Activated T-cell treated with anti-CD3 and anti-CD28 coated beads, Interleukin-2, amount 50 U/mL, for 4 hours (primary cell): ENCODE results near the gene TEAD4. TPM values are rescaled to one million over a fixed set of nuclear protein-coding genes. Genes with fewer than 3 reads are reported as not detected.

ENCODE experiments used
- ATAC-seq, 2 donors: fragments of 200-7000 bp; cut with Tn5 transposase; one replicate each; pipeline ENCODE4 v1.10.0; 2021
- DNase-seq: peaks from one replicate; pipeline ENCODE4 v3.0.0-alpha.2; 2020
- H3K27me3 Mint-ChIP-seq: one replicate; pipeline ENCODE4 v1.8.0; 2021; ENCODE audit warnings: low read depth, mixed read lengths
- H3K36me3 Mint-ChIP-seq: one replicate; pipeline ENCODE4 v1.8.0; 2022; ENCODE audit warnings: mixed read lengths; ENCODE audit not compliant: insufficient read depth
- H3K4me1 Mint-ChIP-seq: one replicate; pipeline ENCODE4 v1.8.0; 2021; ENCODE audit warnings: low read depth, mixed read lengths
- H3K4me3 Mint-ChIP-seq: one replicate; pipeline ENCODE4 v1.8.0; 2021; ENCODE audit warnings: mild to moderate bottlenecking, moderate library complexity, mixed read lengths
- H3K9me3 Mint-ChIP-seq: one replicate; pipeline ENCODE4 v1.8.0; 2021; ENCODE audit warnings: mixed read lengths
- total RNA-seq, 3 donors: library from RNA; stranded (reverse); gene quantifications; one replicate each; pipeline ENCODE4 v1.2.1, GENCODE V29; 2021

Gene TEAD4
- total RNA-seq, 3 donors from 2014 or later: 2.7 to 4.1 (median 3.7) TPM

DNA sequence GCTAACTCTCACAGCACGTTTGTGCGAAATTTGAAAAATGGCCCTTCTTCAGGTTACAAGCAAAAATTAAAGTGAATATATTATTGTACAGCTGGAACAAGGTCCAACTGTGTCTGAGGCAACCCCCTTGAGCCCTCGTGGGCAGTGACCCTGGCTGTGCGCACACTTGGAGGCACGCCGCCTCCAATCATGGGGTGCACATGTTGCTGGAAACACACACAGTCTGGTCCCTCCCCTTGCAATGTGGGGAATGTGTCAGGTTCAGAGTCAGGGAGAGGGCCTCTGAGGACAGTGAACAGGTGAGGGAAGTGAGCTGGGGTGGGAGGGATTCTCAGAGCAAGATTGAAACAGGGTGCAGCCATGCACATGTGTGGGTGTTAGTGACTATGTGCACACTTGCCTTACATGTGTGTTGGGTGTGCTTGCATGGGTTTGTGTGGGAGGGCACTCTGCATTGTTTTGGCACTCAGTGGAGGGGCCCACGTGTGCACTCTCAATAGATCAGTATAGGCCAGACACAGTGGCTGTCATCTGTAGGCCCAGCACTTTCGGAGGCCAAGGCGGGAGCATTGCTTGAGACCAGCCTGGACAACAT lies 127.6 kb downstream of the TEAD4 start:
- Mint-ChIP-seq H3K9me3 (no peaks in the 10 kb centered on the region), H3K36me3 (no peaks in the 10 kb centered on the region), H3K4me3 (no peak overlapping the region), H3K27me3 (no peaks in the 10 kb centered on the region), H3K4me1 (peaks cover 4% of the 10 kb centered on the region)
- DNase-seq (no peak), ATAC-seq (no peak)

DNA sequence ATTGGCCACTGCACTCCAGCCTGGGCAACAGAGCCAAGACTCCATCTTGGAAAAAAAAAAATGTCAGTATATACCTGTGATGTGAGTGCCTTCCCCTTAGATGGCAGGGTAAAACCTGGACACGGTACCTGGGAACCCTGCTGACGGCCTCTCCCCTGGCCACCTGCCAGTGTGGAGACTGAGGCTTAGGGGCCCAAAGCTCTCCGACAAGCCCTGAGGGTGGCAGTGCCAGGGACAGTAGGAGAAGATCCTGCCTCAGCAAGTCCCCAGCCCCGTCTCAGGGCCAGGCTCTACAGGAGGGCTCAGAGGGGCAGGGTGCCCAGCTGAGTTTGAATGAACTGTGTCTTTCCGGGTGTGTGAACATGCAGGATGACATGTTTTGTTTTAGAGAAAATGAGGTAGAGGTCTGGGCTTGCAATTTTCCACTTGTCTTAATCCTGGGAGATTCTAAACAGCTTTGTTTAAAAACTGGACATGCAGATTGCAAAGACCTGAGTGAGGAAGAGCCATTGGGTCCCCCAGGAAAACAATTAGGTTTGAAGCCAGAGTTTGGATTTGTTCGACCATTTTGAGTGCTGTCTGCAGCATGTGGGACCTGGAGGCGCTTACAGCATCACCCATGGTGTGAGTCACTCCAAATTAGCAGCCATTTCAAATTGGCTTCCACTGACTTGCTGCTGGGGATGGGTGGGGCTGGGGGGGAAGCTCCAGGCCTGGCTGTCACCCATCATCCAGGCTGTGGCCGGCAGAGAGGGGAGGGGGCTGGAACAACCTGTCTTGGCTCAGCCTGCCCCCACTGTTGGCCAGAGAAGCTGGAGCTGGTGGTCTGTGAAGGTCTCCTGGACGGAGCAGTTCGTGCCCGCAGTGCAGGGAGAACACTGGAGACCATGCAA lies 128.8 kb downstream of the TEAD4 start:
- Mint-ChIP-seq H3K9me3 (no peaks in the 10 kb centered on the region), H3K36me3 (no peaks in the 10 kb centered on the region), H3K27me3 (no peaks in the 10 kb centered on the region), H3K4me1 (peaks cover 4% of the 10 kb centered on the region), H3K4me3 (no peak overlapping the region)
- DNase-seq (no peak), ATAC-seq (no peak)

GRCh38 chr12:3089588-3089987 lies 130.4 kb downstream of the TEAD4 start:
- DNase-seq (no peak), ATAC-seq (no peak)
- H3K4me1 Mint-ChIP-seq: no peaks in the 10 kb centered on the region
- H3K36me3 Mint-ChIP-seq: no peaks in the 10 kb centered on the region
- no peaks in the 10 kb centered on the region for H3K27me3 Mint-ChIP-seq
- no peaks in the 10 kb centered on the region for H3K9me3 Mint-ChIP-seq
- H3K4me3 Mint-ChIP-seq: no peak overlapping the region

Other genes with a start within 250 kb of the TEAD4 start
- 100 to 1,000 TPM; 296 to 336 (median 319) TPM for gene FKBP4, start 164.4 kb upstream of the TEAD4 start, total RNA-seq
- gene ITFG2, start 146.7 kb upstream of the TEAD4 start, total RNA-seq: 10 to 100 TPM; 39.7 to 46.9 (median 45.0) TPM
- gene NRIP2, start 124.4 kb upstream of the TEAD4 start, total RNA-seq: not detected
- gene TEX52, start 102.4 kb upstream of the TEAD4 start, total RNA-seq: not detected
- 10 to 100 TPM in 1 of 3 donors, 1 to 10 TPM in 2; 9.1 to 12.8 (median 9.3) TPM for gene FOXM1, start 82.2 kb upstream of the TEAD4 start, total RNA-seq
- 10 to 100 TPM; 20.1 to 22.6 (median 20.3) TPM for gene RHNO1, start 82.2 kb upstream of the TEAD4 start, total RNA-seq
- gene TULP3, start 68.5 kb upstream of the TEAD4 start, total RNA-seq: 1 to 10 TPM; 7.0 to 8.6 (median 7.4) TPM
- 1 to 10 TPM in 1 of 3 donors, under 1 TPM in 2; 0.68 to 1.4 (median 0.95) TPM for gene TSPAN9, start 118.0 kb downstream of the TEAD4 start, total RNA-seq